Kidney glomerular epithelial cell (primary cell): Measurements from ENCODE around the gene MYO9A.

Source experiments
- DNase-seq: peaks from one replicate; lab custom pipeline; 2025; lab: John Stamatoyannopoulos, UW

The MYO9A gene, protein sequence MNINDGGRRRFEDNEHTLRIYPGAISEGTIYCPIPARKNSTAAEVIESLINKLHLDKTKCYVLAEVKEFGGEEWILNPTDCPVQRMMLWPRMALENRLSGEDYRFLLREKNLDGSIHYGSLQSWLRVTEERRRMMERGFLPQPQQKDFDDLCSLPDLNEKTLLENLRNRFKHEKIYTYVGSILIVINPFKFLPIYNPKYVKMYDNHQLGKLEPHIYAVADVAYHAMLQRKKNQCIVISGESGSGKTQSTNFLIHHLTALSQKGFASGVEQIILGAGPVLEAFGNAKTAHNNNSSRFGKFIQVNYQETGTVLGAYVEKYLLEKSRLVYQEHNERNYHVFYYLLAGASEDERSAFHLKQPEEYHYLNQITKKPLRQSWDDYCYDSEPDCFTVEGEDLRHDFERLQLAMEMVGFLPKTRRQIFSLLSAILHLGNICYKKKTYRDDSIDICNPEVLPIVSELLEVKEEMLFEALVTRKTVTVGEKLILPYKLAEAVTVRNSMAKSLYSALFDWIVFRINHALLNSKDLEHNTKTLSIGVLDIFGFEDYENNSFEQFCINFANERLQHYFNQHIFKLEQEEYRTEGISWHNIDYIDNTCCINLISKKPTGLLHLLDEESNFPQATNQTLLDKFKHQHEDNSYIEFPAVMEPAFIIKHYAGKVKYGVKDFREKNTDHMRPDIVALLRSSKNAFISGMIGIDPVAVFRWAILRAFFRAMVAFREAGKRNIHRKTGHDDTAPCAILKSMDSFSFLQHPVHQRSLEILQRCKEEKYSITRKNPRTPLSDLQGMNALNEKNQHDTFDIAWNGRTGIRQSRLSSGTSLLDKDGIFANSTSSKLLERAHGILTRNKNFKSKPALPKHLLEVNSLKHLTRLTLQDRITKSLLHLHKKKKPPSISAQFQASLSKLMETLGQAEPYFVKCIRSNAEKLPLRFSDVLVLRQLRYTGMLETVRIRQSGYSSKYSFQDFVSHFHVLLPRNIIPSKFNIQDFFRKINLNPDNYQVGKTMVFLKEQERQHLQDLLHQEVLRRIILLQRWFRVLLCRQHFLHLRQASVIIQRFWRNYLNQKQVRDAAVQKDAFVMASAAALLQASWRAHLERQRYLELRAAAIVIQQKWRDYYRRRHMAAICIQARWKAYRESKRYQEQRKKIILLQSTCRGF (N-terminal part only)

DNA sequence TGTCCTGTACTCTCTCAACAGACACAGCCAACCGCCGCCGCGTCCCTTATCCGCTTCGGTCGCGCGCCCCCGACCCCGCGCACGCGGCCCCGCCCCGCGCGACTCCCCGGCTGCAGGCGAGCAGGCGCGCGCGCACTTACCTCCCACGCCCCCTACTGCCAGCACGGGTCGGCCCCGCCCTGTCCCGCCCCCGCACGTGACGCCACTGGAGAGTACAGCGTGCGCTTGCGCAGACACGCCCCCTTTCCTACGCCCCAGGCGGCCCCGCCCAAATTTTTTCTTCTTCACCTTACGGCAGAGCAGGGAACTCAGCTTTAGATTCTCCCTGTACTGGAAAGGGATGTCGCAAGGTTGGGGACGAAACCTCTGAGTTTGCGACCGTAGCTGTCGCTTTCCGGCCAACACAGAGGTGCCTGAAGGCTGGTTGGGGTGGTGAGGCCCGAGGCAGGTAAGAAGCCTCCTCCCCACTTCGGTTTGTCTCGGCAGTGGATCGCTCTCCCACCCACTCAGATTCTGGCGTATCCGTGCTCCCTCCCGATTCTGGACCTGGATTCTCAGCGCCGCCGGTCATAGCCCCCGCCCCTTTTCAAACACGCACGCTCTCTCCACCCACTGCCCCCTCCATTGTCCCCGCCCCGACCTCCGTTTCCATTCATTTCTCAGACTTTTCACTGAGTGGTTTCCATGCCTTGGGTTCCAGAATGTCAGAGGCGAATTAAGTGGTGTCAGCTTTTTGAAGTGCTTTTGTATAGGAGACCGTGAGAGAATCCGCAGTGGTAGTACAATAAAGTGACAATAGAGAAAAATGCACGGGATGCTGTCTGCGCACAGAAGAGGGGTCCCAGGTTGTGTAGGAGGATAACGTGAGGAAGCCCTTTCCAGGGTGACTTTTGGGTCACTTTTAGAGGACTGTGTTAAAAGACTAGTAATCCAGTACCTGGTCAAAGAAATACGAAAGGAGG lies at the start of gene MYO9A, which contains the start of gene SENP8:
Gene MYO9A (minus strand): TSS at position 134 of the 962 bp plus-strand sequence. CDS start 71,587 bp downstream, outside the sequence.
Gene SENP8 (plus strand): TSS at position 387 of the 962 bp plus-strand sequence. CDS start 21,221 bp downstream, outside the sequence.
- DNase-seq = peak; percentile 98

DNA sequence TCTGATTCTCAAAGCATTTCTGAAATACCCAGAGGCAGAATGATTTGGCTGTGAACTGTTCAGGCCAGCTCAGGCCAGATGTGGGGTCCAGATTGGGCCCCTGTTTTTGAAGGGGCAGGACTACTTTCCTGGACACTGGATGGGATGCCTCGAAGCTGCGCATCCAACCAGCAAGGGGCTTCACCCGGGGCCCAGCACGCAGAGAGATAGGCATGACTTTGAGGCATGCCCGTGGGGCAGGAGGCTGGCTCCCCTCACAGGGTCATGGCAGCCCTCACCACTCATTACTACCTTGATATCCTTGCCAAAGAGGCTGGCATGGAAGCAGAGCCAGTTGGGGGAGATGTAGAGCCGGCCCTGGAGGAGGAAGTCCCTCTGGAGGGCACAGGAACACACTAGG lies 49.5 kb upstream of the MYO9A start:
- no peak for DNase-seq

DNA sequence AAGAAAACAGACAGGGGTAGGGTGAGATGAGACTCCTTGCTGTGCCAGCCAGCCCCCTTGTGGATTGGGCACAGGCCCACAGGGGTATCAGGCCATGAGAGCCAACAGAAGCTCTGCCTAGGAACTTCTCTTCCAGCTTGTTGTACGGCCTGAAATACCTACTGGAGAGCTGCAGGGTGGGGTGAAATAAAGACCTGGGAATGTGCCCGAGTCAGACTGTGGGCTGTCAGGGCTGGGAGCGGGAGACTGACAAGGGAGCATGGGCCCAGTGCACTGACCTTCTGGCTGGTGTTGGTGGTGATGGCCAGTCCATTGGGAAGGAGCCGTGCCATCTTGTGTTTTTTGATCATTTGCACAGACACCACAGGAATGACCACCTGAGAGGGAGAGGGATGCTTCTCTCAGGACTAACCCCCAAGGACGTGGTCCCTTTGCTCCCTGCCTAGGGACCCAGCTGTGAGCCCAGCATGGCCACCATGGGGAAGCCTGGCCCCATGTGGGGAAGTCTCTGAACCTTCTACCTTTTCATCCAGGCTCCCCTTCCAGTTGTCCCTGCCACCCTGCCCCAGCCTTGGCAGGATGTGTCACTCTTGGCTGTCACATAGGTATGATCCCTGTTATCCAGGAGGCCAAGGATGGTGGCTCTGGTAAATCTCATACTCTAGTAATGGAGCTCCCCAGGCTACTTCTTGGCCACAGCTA lies 48.9 kb upstream of the MYO9A start:
- no peak for DNase-seq

DNA sequence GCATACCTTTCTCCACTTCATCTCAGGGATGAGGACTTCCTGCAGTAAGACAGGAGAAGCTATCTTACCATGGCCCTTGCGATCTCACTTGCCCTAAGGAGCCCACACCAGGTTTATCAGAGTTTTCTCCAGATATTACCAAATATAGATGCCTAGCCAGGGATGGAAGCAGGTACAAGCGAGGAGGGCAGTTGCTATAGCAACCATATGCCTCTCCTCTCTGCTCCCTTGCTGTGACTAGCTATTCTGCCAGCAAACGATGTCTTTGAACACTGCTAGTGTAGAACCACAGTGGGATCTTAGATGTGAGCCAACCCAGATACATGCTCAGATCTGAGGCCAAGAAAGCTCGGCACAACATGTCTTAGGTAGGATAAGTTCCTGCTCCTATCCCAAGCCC lies 45.8 kb upstream of the MYO9A start:
- no peak for DNase-seq

DNA sequence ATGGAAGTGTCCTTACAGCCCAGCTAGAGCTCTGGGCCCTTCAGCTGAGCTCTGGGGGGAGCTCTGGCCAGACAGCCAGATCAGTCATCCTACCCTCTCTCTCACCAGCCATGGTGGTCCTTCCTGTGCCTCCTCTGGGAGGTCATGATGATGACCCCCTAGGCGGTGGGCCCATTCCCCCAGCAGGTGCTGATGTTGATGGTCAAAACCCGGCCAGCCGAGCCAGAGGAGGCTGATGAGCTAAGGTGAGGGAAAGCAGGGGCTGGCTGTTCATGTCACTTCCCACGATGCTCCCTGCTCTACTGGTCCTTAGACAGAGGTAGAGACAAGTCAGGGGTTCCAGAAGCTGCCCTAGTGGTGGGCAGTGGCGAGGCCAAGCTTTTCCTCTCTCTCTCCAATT lies 44.6 kb upstream of the MYO9A start:
- DNase-seq = no peak

DNA sequence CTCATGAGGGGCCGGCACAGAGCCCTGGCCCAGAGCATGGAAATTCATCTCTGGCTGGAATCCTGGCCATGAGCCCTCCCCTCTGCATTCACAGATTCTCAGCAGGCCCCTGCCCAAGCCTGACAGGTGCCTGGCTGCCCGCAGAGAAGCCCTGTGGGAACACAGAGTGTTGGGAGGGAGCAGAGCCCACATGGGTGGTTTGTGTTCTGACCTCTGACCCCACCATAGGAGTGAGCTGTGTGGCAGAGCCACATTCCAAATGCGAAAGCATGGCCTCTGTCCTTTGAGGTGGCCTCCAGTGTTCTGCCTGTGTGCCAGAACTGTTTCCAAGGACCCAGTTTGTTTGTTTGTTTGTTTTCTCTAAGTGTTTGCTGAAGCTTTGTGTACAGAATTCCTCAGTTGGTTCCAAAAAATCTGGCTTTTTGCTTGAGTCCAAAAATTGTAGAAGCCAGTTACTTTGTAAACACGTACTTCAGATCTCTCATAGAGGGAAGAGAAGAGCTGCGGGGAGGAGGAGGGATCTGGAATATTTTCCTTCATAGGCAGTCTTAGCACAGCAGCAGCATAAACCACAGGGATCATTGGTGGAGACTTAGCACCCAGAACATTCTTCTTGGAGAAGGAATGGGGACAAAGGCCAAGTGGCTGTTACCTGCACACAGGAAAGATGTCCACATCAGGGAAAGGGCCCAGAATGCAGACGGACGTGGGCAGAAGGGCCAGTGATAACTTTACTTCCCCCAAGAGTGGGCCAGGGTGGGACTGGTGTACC lies 43.6 kb upstream of the MYO9A start:
- DNase-seq = no peak

DNA sequence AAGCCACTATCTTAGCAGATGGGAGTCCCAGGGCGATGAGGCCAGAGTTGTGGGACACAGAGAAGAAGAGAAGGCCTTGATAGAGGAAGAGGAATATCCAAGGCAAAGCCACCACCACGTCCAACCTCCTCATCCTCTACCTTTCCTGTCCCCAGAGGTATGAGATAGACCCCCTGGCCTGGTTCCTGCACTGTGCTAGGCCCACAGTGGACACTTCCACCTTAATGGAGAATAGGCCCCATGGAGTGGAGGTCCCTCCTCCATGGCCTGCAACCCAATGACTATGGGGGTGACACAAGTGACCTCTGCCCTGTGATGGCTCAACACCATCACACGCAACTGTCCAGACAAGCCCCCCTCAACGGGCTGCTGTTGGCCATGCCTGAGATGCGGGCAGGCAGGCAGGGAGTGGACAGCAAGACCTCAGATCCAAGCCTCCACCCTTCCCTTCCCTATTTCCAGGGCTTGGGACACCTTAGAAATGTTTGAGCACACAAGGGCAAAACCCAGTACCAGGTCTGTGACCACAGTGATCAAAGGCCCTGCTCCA lies 42.8 kb upstream of the MYO9A start:
- DNase-seq = no peak

DNA sequence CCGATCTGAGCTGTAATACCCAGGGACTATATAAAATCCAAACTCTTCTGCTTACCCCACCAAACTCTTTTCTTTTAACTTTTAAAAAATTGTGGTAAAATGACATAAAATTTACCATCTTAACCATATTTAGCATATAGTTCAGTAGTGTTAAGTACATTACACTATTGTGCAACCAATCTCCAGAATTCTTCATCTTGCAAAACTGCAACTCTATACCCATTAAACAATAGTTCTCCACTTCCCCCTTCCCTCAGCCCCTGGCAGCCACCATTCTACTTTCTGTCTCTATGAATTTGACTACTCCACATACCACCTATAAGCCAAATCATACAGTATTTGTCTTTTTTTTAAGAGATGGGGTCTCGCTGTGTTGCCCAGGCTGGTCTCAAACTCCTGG lies 39.0 kb upstream of the MYO9A start:
- DNase-seq = no peak

DNA sequence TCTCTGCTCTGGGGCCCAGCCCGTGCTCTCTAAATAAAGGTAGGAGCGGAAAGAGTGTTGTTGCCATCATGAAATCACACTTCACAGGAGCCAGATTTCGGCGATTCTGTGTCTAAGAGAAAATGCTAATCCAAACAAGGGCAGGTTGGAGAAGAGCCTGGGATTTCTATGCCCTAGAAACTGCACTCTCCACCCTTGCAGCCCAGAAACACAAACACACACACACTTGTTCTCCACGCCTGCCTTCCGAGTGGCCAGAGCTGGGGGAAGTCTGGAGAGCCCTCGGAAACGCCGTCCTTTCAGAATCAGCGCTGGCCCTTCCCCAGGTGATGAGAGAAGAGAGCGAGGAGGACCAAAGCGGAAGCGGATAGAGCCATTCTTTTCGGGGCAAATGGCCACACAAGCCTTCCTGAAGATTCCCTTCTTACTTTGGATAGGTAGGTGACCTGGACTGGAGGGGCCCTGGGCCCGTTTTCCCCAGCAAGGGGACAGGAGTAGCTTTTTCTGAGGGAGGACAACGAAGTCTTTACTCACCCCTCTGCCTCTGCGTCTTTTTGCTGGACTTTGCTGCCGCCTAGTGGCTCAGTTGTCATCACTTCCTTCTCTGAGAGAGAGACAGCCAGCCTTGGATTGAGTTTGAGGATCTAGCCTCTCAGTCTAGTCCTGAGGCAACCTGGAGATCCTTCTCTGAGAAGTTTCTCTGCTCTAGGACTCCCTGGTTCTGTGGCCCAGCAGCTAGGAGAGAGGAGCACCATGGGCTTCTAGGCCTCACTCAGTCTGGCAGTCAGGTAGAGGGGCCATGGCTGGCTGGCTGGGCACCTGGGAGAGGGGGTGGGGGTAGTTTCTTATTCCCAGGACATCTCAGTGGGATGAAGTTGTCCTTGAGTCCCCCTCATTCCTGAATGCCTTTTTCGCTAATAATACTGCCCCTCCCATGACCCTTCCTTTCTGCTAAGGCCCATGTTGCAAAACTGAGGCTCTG lies 38.0 kb upstream of the MYO9A start:
- peak; percentile 84 for DNase-seq

DNA sequence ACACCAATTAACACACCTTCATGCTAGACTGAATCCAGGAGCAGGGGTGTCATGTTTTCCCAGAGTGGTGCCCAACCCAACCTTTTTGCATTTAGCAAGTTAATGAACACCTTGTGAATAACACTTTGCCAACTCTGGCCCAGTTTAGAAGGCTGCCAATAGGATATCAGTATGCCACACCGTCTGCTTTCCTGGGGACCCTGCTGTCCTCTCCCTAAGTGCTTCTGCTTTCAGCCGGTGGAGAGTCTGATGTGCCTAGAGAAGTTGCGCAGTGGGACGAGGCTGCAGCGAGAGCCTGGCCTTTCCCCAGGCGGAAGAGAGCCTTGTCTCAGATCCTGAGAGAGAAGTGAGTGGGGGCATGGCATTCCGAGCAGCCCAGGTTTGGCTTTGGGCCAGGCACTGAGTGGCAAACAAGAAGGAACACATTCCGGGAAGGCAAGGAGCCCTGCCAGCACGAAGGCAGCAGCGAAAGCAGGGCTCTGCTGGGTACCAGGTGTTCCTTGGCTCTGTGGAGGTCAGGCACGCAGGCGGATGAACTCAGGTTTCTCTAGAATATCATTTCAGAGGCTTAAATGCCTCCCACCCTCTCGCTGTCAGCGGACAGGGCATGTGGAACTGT lies 37.2 kb upstream of the MYO9A start:
- peak; percentile 88 for DNase-seq

DNA sequence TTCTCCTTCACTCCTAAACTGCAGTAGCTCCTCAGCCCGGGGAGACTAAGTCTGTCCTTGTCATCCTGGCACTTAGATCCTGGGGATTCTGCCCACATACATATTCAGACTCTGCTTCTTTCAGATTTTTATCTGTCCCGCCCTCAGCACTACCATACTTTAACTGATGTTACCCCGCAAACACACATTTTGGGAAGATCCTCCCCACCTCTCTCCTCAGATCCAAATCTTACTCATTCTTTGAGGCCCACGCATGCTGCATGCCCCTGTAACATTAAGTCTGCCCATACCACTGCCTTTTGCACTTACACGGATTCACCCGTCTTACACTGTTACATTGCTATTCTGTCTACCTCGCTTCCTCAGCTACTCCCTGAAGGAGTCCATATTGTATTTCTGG lies 36.4 kb upstream of the MYO9A start:
- no peak for DNase-seq

DNA sequence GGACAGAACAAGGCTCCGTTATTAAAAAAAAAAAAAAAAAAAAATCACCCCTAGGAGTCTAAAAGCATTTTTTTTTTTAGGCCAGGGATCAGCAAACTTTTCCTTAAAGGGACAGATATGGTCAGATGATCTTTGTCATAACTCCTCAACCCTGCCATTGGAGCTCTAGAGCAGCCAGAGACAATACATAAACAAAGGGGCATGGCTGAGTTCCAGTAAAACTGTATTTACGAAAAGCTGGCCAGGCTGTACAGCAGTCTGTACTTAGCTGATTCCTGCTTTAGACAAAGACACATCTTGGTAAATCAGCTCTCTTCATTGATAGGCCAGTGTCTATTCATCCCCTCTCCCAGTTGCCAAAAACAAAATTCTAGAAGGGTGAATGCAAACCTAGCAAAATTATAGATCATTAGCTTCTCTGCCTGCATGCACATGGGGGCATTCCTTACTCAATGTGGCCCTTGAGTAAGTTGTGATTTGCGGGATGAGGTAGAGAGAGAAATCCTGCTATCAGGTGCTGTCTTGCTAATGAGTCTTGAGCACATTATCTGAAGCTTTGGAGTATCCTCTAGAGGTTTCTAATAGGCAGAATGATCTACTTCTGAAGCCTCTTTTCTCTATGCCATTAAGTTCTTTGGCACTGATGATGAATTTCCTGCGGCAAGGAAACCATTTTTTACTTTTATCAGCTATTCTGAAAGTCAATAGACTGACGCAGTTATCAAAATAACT lies 35.5 kb upstream of the MYO9A start:
- no peak for DNase-seq

DNA sequence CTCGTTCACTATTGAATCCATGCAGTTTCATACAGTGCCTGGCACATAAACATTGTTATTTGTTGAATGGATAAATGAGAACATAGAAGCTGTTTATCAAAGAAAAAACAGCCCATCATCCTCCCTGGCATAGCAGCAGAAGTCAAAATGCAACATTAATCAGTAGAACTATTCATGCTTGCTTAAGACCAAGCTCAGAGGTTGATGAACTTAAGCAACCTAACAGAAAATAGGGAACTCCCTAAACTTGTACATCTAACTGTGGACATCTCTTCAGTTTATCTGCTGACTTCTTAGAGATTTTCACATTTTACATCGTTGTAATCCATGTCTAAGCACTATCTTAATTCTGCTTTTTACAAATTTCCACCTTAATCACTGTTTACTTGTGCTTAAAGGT lies 29.5 kb upstream of the MYO9A start:
- DNase-seq = no peak

DNA sequence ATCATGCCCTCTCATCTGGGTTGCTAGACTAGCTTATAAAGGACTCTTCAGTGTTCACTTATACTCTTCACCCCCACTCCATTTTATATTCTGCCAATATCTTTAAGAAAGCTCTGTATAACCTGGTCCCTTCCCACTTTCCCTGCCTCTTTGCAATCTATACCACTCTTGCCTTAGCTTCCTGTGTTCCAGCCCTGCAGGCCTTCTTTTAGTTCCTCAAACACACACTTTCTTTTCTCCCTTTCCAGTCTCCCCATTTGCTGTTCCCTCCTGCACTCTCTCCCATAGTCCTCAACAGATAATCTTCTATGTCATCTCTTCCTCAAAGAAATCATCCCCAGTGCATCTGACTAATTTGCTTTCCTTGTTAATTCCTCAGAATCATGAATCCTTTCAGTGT lies 29.0 kb upstream of the MYO9A start:
- DNase-seq = no peak

DNA sequence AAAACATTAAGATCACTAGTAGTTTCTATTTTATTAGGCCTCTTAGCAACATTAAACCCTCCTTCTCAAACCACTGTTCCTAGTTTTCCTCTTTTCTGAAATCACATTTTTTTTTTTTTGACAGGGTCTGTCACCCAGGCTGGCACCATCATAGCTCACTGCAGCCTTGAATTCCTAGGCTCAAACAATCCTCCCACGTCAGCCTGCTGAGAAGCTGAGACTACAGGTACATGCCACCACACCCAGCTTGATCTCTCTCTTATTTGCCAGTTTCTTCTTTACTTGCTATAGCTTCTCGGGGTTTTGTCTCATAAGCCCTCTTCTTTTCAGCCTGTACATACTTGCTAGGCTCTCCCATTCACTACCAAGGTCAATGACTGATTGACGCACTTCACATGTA lies 28.3 kb upstream of the MYO9A start:
- DNase-seq = no peak

DNA sequence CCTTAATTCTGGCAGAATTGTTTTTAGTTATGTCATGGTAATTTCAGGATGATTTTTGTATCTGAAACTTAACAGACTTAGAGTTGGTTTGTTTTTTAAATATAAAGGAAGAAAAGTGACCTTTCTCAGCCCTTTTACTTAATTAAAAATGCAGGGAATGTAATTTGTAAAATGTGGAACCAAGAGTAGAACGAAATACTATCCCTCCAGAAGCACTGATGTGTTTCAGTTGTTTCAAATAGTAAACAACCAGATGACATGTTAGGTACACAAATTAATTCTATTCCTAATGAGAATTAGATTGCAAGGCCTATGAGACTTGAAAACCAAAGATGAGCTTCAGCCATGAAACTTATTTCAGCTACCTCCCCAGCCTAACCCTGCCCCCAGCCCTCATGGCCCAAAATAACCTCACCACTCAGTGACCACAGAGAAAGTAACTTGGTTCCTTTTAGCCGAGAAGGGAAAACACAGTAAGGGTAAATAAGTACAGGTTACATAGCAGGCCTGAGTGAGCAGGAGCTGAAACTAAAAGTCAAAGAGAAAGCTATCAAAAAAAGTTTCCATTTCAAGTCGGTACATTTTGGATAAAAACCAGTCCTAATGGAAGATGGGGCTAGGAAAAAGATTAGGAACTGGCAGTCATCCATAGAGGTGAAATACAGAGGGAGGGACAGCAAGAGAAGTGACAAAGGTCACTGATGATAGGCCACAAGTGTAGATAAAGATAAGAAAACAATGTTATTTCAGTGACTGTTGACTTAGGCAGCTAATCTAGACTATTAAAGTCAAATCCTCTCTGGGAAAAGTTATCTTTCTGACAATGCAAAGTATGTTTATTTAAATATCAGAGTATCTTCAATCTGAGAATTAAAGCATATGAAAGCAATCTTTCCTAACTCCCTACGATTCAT lies 23.5 kb upstream of the MYO9A start:
- DNase-seq = no peak
